Measurements from ENCODE around the gene ARHGEF17. TPM values are rescaled to one million over a fixed set of nuclear protein-coding genes. Genes with fewer than 3 reads are reported as not detected.
A peak's percentile ranks its signal among the peaks of the same experiment; 100 is the strongest.

The ARHGEF17 gene
- total and polyA plus RNA-seq, 10 donors, result 5.1 to 48.5 (median 29.0) TPM

DNA sequence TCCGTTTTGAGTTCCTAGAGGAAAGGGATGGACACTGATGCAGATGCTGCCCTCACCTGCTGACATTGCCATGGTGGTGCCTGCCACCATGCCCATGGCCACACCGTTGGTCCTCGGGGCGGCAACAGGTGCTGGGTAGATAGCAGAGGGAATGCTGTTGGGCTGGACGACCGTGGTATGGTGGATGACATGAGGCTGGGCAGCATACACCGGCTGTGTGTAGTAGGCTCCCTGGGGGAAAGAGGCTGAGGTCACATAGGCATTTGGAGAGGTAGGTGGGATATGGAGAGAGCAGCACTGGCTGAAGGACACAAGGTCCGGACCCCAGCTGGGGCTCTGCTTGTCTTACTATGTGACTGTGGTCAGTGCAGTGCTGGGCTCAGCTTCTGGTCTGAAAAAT is 101.4 kb downstream of the ARHGEF17 start:
- H3K36me3 ChIP-seq, result peaks cover 0 to 90% (median 35%) of the 10 kb centered on the region in 6 donors
- peaks cover 0 to 16% (median 1%) of the 10 kb centered on the region in 6 donors for H3K4me1 ChIP-seq
- H3K9me3 ChIP-seq, result no peaks in the 10 kb centered on the region
- TF ChIP-seq CTCF (IDR thresholded peaks at IDR 0.05 in 8 of 11, conservative IDR thresholded peaks at IDR 0.05 in 3 of 11) (no peak), POLR2AphosphoS5 (IDR thresholded peaks at IDR 0.05) (peak in 2 of 3 donors; percentile 42 to 57), POLR2A (IDR thresholded peaks at IDR 0.05) (no peak)
- DNase-seq, result no peak
- 97 to 100% (median 98%) methylated on average over 8 of the region's 8 CpGs for WGBS, 5 donors
- peak overlapping the region in 1 of 8 donors; percentile 22 for H3K27ac ChIP-seq
- intact Hi-C loops (cut with DNase I; ENCODE audit: low total_unique reads), result no loop called here
- H3K27me3 ChIP-seq (replicated peaks in 1 of 7), result no peaks in the 10 kb centered on the region
- H3K4me3 ChIP-seq, result no peak overlapping the region

DNA sequence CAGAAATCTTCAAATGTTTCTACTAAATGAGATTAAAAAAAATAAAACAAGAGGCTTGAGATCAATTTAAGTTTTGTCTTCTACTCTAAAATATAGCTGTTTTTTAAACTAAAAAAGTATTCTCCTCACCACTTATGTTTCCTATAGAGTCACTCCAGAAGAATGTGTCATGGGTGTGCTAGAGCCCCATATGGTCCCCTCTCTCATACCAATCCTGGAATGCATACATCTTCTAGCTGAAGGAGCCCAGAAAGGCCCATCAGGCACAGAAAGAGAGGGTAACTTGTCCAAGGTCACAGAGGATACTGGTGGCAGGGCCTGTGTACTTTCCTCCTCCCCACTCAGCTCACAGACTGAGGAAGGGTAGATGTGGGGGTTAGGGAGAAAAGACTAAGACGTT is 102.6 kb downstream of the ARHGEF17 start:
- intact Hi-C loops (cut with DNase I; ENCODE audit: low total_unique reads), result no loop called here
- H3K4me1 ChIP-seq, result peaks cover 0 to 21% (median 0%) of the 10 kb centered on the region in 6 donors
- TF ChIP-seq POLR2A (IDR thresholded peaks at IDR 0.05) (no peak), CTCF (IDR thresholded peaks at IDR 0.05 in 8 of 11, conservative IDR thresholded peaks at IDR 0.05 in 3 of 11) (no peak), POLR2AphosphoS5 (IDR thresholded peaks at IDR 0.05) (no peak)
- no peaks in the 10 kb centered on the region for H3K9me3 ChIP-seq
- no peak overlapping the region for H3K27ac ChIP-seq
- H3K27me3 ChIP-seq (replicated peaks in 1 of 7), result no peaks in the 10 kb centered on the region
- no peak overlapping the region for H3K4me3 ChIP-seq
- 46 to 86% (median 81%) methylated on average over 1 of the region's 1 CpG; no CpG with 5 or more reads in 1 of the 5 donors for WGBS, 5 donors
- H3K36me3 ChIP-seq, result peaks cover 0 to 90% (median 30%) of the 10 kb centered on the region in 6 donors
- no peak for DNase-seq

- Histone ChIP-seq H3K9me3 (no peaks in the 10 kb centered on the region), H3K4me3 (no peak overlapping the region), H3K27ac (no peak overlapping the region), H3K27me3 (replicated peaks in 1 of 7) (no peaks in the 10 kb centered on the region), H3K4me1 (peaks cover 0 to 20% (median 0%) of the 10 kb centered on the region in 6 donors), H3K36me3 (peaks cover 0 to 90% (median 27%) of the 10 kb centered on the region in 6 donors)
- DNase-seq, result no peak
- TF ChIP-seq POLR2A (IDR thresholded peaks at IDR 0.05) (no peak), POLR2AphosphoS5 (IDR thresholded peaks at IDR 0.05) (no peak)
- intact Hi-C loops (cut with DNase I; ENCODE audit: low total_unique reads), result no loop called here
- 70 to 80% (median 75%) methylated on average over 2 of the region's 2 CpGs for WGBS, 5 donors
These were observed 103.0 kb downstream of the ARHGEF17 start for GRCh38 chr11:73411031-73411430.

GRCh38 chr11:73412308-73412707 is 104.2 kb downstream of the ARHGEF17 start:
- 84 to 93% (median 89%) methylated on average over 3 of the region's 3 CpGs for WGBS, 5 donors
- intact Hi-C loops (cut with DNase I; ENCODE audit: low total_unique reads), result no loop called here
- no peaks in the 10 kb centered on the region for H3K27me3 ChIP-seq (replicated peaks in 1 of 7)
- H3K36me3 ChIP-seq, result peaks cover 0 to 88% (median 21%) of the 10 kb centered on the region in 6 donors
- peaks cover 0 to 20% (median 0%) of the 10 kb centered on the region in 6 donors for H3K4me1 ChIP-seq
- no peak for DNase-seq
- no peaks in the 10 kb centered on the region for H3K9me3 ChIP-seq
- peak overlapping the region in 1 of 8 donors; percentile 20 for H3K27ac ChIP-seq
- H3K4me3 ChIP-seq, result no peak overlapping the region
- TF ChIP-seq POLR2AphosphoS5 (IDR thresholded peaks at IDR 0.05), result no peak
- no peak for TF ChIP-seq POLR2A (IDR thresholded peaks at IDR 0.05)
- no peak for TF ChIP-seq CTCF (IDR thresholded peaks at IDR 0.05 in 8 of 11, conservative IDR thresholded peaks at IDR 0.05 in 3 of 11)

Data from spleen (tissue), 11 donors.